OCI-LY3 (cell line): Measurements from ENCODE around the gene CD151.

ENCODE experiments used
- H2AFZ ChIP-seq: fragments of 200-600, 300-600 bp; shearing (Covaris generic); 2 replicates; pipeline ENCODE4 v1.6.0; 2014; ENCODE audit warnings: antibody characterized with exemption, low read depth, low read length
- H3K27ac ChIP-seq: fragments of 200-600, 300-600 bp; sonication (generic); 2 replicates; pipeline ENCODE4 v1.5.1; 2014; ENCODE audit warnings: mild to moderate bottlenecking, low read length, moderate library complexity, mixed read lengths
- H3K27me3 ChIP-seq: fragments of 200-600, 300-600 bp; sonication (generic); 2 replicates; pipeline ENCODE4 v1.6.1; 2014; ENCODE audit warnings: low read depth, low read length, mixed read lengths
- H3K36me3 ChIP-seq: fragments of 200-600, 300-600 bp; sonication (generic); replicated peaks from 2 replicates; pipeline ENCODE3; 2014; ENCODE audit warnings: low read depth, low read length, mixed read lengths
- H3K4me1 ChIP-seq: fragments of 300-600, 200-600 bp; sonication (generic); 2 replicates; pipeline ENCODE4 v1.6.1; 2014; ENCODE audit warnings: low read length, mixed read lengths
- H3K4me2 ChIP-seq: fragments of 200-600, 300-600 bp; sonication (generic); 2 replicates; pipeline ENCODE4 v1.6.1; 2014; ENCODE audit warnings: low read length, mixed read lengths
- H3K4me3 ChIP-seq: fragments of 300-600, 200-600 bp; sonication (generic); 2 replicates; pipeline ENCODE4 v1.5.1; 2014; ENCODE audit warnings: antibody characterized with exemption, mild to moderate bottlenecking, low read length, moderate library complexity
- H3K79me2 ChIP-seq: fragments of 300-600, 200-600 bp; shearing (Covaris generic); 2 replicates; pipeline ENCODE4 v1.6.1; 2014; ENCODE audit warnings: mild to moderate bottlenecking, low read length, mixed read lengths
- H3K9ac ChIP-seq: fragments of 300-600, 200-600 bp; shearing (Covaris generic); 2 replicates; pipeline ENCODE4 v1.6.0; 2014; ENCODE audit warnings: mild to moderate bottlenecking, low read length, moderate library complexity
- H3K9me3 ChIP-seq: fragments of 200-600, 300-600 bp; shearing (Covaris generic); 2 replicates; pipeline ENCODE4 v1.6.1; 2014; ENCODE audit warnings: low read length, mixed read lengths; ENCODE audit not compliant: insufficient read depth
- H4K20me1 ChIP-seq: fragments of 200-600, 300-600 bp; sonication (generic); 2 replicates; pipeline ENCODE4 v1.6.1; 2016; ENCODE audit warnings: low read length, mixed read lengths; ENCODE audit not compliant: insufficient read depth
- CTCF ChIP-seq: fragments of 200-600, 300-600 bp; sonication (generic); IDR thresholded peaks from 2 replicates; pipeline ENCODE4 v1.5.1; 2014; ENCODE audit warnings: antibody characterized with exemption, low read length, low read depth
- EZH2phosphoT487 ChIP-seq: fragments of 200-600 bp; shearing (Covaris generic); IDR thresholded peaks from 2 replicates; pipeline ENCODE4 v1.6.1; 2018; ENCODE audit warnings: antibody characterized with exemption, mixed run types, low read depth

The CD151 gene

GRCh38 chr11:868802-869201 is 36.0 kb downstream of the CD151 start:
- H2AFZ ChIP-seq, result no peak overlapping the region
- no peaks in the 10 kb centered on the region for H3K36me3 ChIP-seq
- H3K9ac ChIP-seq, result no peak overlapping the region
- no peak overlapping the region for H3K27ac ChIP-seq
- no peaks in the 10 kb centered on the region for H3K27me3 ChIP-seq
- H3K9me3 ChIP-seq, result no peaks in the 10 kb centered on the region
- TF ChIP-seq EZH2phosphoT487 (no peak), CTCF (no peak)
- H3K79me2 ChIP-seq, result no peaks in the 10 kb centered on the region
- no peak overlapping the region for H3K4me3 ChIP-seq
- no peak overlapping the region for H3K4me2 ChIP-seq
- H4K20me1 ChIP-seq, result peaks cover 3% of the 10 kb centered on the region; the same call in 1 of the 2 replicates
- H3K4me1 ChIP-seq, result no peaks in the 10 kb centered on the region

GRCh38 chr11:869399-870126 is 36.8 kb downstream of the CD151 start:
- TF ChIP-seq CTCF, result no peak

GRCh38 chr11:870127-870413 is 37.3 kb downstream of the CD151 start:
- Histone ChIP-seq H3K27me3 (no peaks in the 10 kb centered on the region), H3K36me3 (no peaks in the 10 kb centered on the region), H2AFZ (no peak overlapping the region), H3K4me3 (no peak overlapping the region), H3K9ac (no peak overlapping the region), H4K20me1 (peaks cover 3% of the 10 kb centered on the region; the same call in 1 of the 2 replicates), H3K4me2 (no peak overlapping the region), H3K27ac (no peak overlapping the region), H3K9me3 (no peaks in the 10 kb centered on the region), H3K4me1 (no peaks in the 10 kb centered on the region), H3K79me2 (no peaks in the 10 kb centered on the region)
- TF ChIP-seq CTCF (no peak), EZH2phosphoT487 (no peak)

More at GRCh38 chr11:869399-870126, 36.8 kb downstream of the CD151 start:
- no peaks in the 10 kb centered on the region for H3K4me1 ChIP-seq
- H3K36me3 ChIP-seq, result no peaks in the 10 kb centered on the region
- no peak overlapping the region for H3K9ac ChIP-seq
- no peaks in the 10 kb centered on the region for H3K9me3 ChIP-seq
- H3K27ac ChIP-seq, result no peak overlapping the region
- peaks cover 3% of the 10 kb centered on the region; the same call in 1 of the 2 replicates for H4K20me1 ChIP-seq
- no peaks in the 10 kb centered on the region for H3K79me2 ChIP-seq
- no peak overlapping the region for H2AFZ ChIP-seq
- H3K27me3 ChIP-seq, result no peaks in the 10 kb centered on the region
- no peak overlapping the region for H3K4me3 ChIP-seq
- no peak overlapping the region for H3K4me2 ChIP-seq

GRCh38 chr11:870418-870817 is 37.7 kb downstream of the CD151 start:
- Histone ChIP-seq H3K9ac (no peak overlapping the region), H3K4me3 (no peak overlapping the region), H3K27me3 (no peaks in the 10 kb centered on the region), H2AFZ (no peak overlapping the region), H3K4me1 (no peaks in the 10 kb centered on the region), H3K9me3 (no peaks in the 10 kb centered on the region), H3K27ac (no peak overlapping the region), H3K36me3 (no peaks in the 10 kb centered on the region), H3K4me2 (no peak overlapping the region), H3K79me2 (no peaks in the 10 kb centered on the region), H4K20me1 (peaks cover 3% of the 10 kb centered on the region; the same call in 1 of the 2 replicates)
- TF ChIP-seq CTCF, result no peak
- TF ChIP-seq EZH2phosphoT487, result no peak
